ENCODE results near the gene SLC20A1.

DNA sequence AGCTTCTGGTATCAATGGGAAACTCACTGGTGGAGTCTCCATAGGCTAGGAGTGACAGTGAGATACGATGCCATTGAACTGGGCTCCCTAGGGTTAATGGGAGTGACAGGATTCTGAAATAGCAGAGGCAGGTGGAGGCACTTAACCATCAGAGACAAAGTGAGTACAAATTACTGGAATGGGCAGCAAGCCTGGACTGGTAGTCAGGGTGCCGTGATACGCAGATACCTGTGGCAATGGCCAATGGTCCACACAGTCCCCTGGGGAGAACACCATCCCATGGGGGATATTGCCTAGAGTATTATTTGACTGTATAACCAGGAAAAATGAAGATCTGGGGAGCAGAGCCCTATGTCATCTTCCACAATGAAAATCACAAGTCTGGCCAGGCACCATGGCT, 44.0 kb upstream of the SLC20A1 start:
- TF ChIP-seq, protein P1, sequence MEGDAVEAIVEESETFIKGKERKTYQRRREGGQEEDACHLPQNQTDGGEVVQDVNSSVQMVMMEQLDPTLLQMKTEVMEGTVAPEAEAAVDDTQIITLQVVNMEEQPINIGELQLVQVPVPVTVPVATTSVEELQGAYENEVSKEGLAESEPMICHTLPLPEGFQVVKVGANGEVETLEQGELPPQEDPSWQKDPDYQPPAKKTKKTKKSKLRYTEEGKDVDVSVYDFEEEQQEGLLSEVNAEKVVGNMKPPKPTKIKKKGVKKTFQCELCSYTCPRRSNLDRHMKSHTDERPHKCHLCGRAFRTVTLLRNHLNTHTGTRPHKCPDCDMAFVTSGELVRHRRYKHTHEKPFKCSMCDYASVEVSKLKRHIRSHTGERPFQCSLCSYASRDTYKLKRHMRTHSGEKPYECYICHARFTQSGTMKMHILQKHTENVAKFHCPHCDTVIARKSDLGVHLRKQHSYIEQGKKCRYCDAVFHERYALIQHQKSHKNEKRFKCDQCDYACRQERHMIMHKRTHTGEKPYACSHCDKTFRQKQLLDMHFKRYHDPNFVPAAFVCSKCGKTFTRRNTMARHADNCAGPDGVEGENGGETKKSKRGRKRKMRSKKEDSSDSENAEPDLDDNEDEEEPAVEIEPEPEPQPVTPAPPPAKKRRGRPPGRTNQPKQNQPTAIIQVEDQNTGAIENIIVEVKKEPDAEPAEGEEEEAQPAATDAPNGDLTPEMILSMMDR (IDR thresholded peaks at IDR 0.05) = no peak
- TF ChIP-seq POLR2AphosphoS5 (IDR thresholded peaks at IDR 0.05; ENCODE audit: insufficient read depth in 1 of 2, low read depth in 1 of 2) = no peak
- no peak for TF ChIP-seq POLR2A (IDR thresholded peaks at IDR 0.05)

Data from vagina (tissue), 2 donors.